Measurements from ENCODE around the gene PLXNA2. TPM values are rescaled to one million over a fixed set of nuclear protein-coding genes. Genes with fewer than 3 reads are reported as not detected.

PLXNA2 gene
- total and polyA plus RNA-seq, 2 of the 13 experiments (the other 11 are each of a cell fraction or from before 2014, with no cell fraction given) = 1.1 to 2.1 TPM

DNA sequence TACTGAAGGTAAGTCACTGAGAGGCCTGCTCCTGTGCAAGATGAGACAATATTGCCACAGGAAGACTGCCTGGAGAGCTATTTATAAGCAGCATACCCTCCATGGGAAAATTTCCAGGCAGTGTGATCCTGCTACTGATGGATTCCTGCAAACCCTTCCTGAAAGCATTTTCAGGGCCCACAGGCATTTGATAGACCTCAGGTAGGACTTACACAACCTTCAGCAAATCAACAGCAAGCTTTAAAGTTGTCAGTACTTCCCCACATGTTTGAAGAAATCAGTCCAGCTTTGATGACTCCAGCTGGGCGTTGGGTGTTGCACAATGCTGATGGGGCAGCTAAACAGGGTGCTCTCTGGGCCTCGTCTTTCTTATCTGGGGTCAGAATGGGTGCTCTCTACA, 108.8 kb downstream of the PLXNA2 start (continued):
- TF ChIP-seq, protein P1, sequence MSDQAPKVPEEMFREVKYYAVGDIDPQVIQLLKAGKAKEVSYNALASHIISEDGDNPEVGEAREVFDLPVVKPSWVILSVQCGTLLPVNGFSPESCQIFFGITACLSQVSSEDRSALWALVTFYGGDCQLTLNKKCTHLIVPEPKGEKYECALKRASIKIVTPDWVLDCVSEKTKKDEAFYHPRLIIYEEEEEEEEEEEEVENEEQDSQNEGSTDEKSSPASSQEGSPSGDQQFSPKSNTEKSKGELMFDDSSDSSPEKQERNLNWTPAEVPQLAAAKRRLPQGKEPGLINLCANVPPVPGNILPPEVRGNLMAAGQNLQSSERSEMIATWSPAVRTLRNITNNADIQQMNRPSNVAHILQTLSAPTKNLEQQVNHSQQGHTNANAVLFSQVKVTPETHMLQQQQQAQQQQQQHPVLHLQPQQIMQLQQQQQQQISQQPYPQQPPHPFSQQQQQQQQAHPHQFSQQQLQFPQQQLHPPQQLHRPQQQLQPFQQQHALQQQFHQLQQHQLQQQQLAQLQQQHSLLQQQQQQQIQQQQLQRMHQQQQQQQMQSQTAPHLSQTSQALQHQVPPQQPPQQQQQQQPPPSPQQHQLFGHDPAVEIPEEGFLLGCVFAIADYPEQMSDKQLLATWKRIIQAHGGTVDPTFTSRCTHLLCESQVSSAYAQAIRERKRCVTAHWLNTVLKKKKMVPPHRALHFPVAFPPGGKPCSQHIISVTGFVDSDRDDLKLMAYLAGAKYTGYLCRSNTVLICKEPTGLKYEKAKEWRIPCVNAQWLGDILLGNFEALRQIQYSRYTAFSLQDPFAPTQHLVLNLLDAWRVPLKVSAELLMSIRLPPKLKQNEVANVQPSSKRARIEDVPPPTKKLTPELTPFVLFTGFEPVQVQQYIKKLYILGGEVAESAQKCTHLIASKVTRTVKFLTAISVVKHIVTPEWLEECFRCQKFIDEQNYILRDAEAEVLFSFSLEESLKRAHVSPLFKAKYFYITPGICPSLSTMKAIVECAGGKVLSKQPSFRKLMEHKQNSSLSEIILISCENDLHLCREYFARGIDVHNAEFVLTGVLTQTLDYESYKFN (CRISPR knock-in tag; conservative IDR thresholded peaks at IDR 0.05) = 0 out of 2 replicates have a peak, but pooled peaks have one; percentile 33
- TF ChIP-seq PITX1 (CRISPR knock-in tag; IDR thresholded peaks at IDR 0.05) (peak; percentile 35; the same call in 1 of the 2 replicates), HNRNPK (IDR thresholded peaks at IDR 0.05; ENCODE audit: low read depth, low read length, poor library complexity, severe bottlenecking) (no peak), ZNF335 (CRISPR knock-in tag; IDR thresholded peaks at IDR 0.05) (no peak), GTF3A (CRISPR knock-in tag; conservative IDR thresholded peaks at IDR 0.05) (no peak), AHR (CRISPR knock-in tag; IDR thresholded peaks at IDR 0.05) (no peak), KLF15 (CRISPR knock-in tag; IDR thresholded peaks at IDR 0.05; ENCODE audit: borderline replicate concordance) (no peak), HOXA3 (CRISPR knock-in tag; IDR thresholded peaks at IDR 0.05) (0 out of 2 replicates have a peak, but pooled peaks have one; percentile 18), ZFP62 (CRISPR knock-in tag; IDR thresholded peaks at IDR 0.05) (no peak), RXRA (CRISPR knock-in tag; IDR thresholded peaks at IDR 0.05) (peak; percentile 21; the same call in 1 of the 2 replicates), BCL6 (CRISPR knock-in tag; IDR thresholded peaks at IDR 0.05) (peak; percentile 26; the same call in 1 of the 2 replicates), MXI1 (IDR thresholded peaks at IDR 0.05; ENCODE audit: borderline replicate concordance, low read depth, low read length) (no peak), MAFF (IDR thresholded peaks at IDR 0.05; ENCODE audit: low read depth, low read length) (no peak), TFAP4 (IDR thresholded peaks at IDR 0.05; ENCODE audit: borderline replicate concordance, low read depth) (peak; percentile 94), ZNF574 (CRISPR knock-in tag; IDR thresholded peaks at IDR 0.05) (peak; percentile 45; the same call in 1 of the 2 replicates), ZNF292 (CRISPR knock-in tag; IDR thresholded peaks at IDR 0.05; ENCODE audit: borderline replicate concordance, low read depth) (peak; percentile 76; the same call in 1 of the 2 replicates), FOXA3 (CRISPR knock-in tag; IDR thresholded peaks at IDR 0.05) (0 out of 2 replicates have a peak, but pooled peaks have one; percentile 13), RAD21 (CRISPR knock-in tag; IDR thresholded peaks at IDR 0.05) (no peak), SETDB1 (CRISPR knock-in tag; IDR thresholded peaks at IDR 0.05; ENCODE audit: borderline replicate concordance) (no peak), ATF4 (CRISPR knock-in tag; IDR thresholded peaks at IDR 0.05) (peak in 1 of 2 experiments; percentile 44; a peak in 1 of 4 replicates), SALL1 (CRISPR knock-in tag; IDR thresholded peaks at IDR 0.05) (peak; percentile 14; the same call in 1 of the 2 replicates), HNF4A (CRISPR knock-in tag; IDR thresholded peaks at IDR 0.05) (peak; percentile 46), ZNF10 (CRISPR knock-in tag; IDR thresholded peaks at IDR 0.05; ENCODE audit: borderline replicate concordance, low read depth) (no peak), ZFY (CRISPR knock-in tag; IDR thresholded peaks at IDR 0.05) (no peak)

Data from HepG2 (cell line).